Kidney epithelial cell (primary cell): ENCODE results near the gene CMBL. TPM values are rescaled to one million over a fixed set of nuclear protein-coding genes. Genes with fewer than 3 reads are reported as not detected.

Experiments used
- DNase-seq: peaks from one replicate; pipeline ENCODE4 v3.0.0-alpha.2; 2010; ENCODE audit warnings: low read depth
- H3K27me3 ChIP-seq: 2 replicates; pipeline ENCODE4 v1.6.0; 2011; ENCODE audit warnings: low read length; ENCODE audit not compliant: control insufficient read depth, insufficient read depth
- H3K36me3 ChIP-seq: 2 replicates; pipeline ENCODE4 v1.5.1; 2011; ENCODE audit warnings: low read length; ENCODE audit not compliant: control insufficient read depth, insufficient read depth
- H3K4me3 ChIP-seq: 2 replicates; pipeline ENCODE4 v1.5.1; 2011; ENCODE audit warnings: low read depth, mild to moderate bottlenecking, control low read depth, low read length
- total RNA-seq: library from RNA; depleted of rRNA; stranded (reverse); fragments of >200 nt; gene quantifications from 2 replicates; pipeline ENCODE4 v1.2.3, GENCODE V29; 2015
- TF ChIP-seq, protein P1 (sequence below): IDR thresholded peaks from 2 replicates; pipeline ENCODE4 v1.5.1; 2011; ENCODE audit warnings: mild to moderate bottlenecking, moderate library complexity, low read length, control low read depth, inconsistent platforms; ENCODE audit not compliant: insufficient read depth, poor library complexity, severe bottlenecking

CMBL gene
- total RNA-seq, 1 donor from 2014 or later = 7.8 TPM

DNA sequence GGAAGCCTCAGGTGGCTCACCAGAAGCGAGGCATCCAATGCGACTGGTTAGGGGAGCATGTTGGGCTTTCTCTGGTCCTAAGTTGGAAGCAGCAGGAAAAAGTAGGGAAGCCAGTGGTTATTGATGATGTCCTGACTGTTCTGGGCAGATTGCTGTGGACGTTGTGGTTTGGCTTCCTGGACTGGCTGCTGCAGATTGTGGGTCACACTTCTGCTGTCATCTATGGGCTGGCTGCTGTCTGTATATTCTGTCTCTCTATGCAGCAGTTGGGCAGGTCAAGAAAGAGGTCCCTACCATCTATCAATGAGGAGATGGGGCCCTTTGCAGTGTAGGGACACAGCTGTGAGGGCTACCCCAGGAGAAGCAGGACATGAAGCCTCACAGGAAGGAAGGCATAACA is 32.3 kb upstream of the CMBL start:
- Histone ChIP-seq H3K27me3 (no peaks in the 10 kb centered on the region), H3K4me3 (no peak overlapping the region), H3K36me3 (no peaks in the 10 kb centered on the region)
- TF ChIP-seq, protein P1, sequence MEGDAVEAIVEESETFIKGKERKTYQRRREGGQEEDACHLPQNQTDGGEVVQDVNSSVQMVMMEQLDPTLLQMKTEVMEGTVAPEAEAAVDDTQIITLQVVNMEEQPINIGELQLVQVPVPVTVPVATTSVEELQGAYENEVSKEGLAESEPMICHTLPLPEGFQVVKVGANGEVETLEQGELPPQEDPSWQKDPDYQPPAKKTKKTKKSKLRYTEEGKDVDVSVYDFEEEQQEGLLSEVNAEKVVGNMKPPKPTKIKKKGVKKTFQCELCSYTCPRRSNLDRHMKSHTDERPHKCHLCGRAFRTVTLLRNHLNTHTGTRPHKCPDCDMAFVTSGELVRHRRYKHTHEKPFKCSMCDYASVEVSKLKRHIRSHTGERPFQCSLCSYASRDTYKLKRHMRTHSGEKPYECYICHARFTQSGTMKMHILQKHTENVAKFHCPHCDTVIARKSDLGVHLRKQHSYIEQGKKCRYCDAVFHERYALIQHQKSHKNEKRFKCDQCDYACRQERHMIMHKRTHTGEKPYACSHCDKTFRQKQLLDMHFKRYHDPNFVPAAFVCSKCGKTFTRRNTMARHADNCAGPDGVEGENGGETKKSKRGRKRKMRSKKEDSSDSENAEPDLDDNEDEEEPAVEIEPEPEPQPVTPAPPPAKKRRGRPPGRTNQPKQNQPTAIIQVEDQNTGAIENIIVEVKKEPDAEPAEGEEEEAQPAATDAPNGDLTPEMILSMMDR = no peak
- DNase-seq = no peak

DNA sequence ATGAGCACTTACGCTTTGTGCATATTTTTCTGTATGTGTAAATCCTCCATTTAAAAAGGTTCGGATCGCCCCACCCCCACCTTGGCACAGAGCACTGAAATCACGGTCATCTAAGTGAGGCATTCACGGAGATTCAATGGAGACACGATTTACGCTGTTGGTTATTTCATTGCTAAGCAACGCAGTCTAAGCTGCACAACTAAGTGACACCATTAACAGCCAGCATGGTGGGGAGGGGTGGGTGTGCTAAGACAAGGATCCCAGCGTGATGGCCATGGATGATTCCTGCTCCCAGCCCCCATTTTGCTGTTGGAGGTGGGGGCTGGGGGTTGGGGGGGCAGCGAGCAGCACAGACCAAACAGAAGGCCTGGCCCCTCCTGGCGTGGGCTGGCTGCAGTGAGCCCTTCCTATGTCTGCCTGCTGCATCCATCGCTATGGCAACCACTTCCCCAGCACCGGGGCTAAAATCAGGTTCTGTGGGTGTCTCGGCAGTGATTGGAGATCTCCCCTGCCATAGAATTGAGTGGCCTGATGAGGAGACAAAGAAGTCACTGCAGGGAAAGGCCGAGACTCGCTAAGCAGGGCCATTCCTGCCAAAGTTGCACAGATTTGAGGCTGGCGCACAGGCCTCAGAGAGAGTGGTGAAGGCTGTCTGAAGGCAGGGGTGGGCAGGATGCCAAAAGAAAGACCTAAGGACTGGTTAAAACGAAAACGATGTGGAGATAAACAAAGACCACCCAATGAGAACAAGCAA is 31.5 kb upstream of the CMBL start:
- Histone ChIP-seq H3K4me3 (no peak overlapping the region), H3K27me3 (no peaks in the 10 kb centered on the region), H3K36me3 (no peaks in the 10 kb centered on the region)
- TF ChIP-seq, protein P1 = no peak
- DNase-seq = no peak

DNA sequence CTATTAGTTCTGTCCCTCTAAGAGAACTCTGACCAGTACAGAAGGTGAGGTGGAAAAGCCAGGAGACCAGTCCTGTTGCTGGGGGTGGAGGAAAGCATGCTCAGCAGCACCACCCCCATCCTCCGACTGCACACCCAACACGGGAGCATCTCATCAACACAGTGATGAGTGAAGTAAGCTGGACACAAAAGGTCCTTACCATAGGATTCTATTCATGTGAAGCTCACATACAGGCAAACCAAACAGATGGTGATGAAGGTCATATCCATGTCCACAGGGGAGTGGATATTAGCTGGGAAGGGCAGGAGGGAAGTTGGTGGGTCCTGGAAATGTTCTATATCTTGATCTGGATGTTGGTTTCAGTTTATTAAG is 31.0 kb upstream of the CMBL start:
- Histone ChIP-seq H3K36me3 (no peaks in the 10 kb centered on the region), H3K27me3 (no peaks in the 10 kb centered on the region), H3K4me3 (no peak overlapping the region)
- TF ChIP-seq, protein P1 = no peak
- no peak for DNase-seq

DNA sequence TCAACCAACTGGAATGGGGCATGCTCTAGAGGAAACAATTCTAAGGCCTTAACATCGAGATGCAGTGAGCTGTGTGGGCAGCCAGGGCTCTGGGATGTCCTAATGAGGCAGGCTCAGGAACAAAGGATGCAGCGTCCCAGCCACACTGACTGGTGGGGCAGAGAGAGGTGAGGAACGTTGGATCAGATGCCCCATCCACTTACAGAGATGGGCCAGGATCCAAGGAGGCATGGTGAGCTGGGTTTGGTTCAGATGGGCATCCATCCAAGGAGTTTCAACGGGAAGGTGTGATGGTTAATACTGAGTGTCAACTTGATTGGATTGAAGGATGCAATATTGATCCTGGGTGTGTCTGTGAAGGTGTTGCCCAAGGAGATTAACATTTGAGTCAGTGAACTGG is 30.3 kb upstream of the CMBL start:
- TF ChIP-seq, protein P1 = no peak
- DNase-seq = no peak

DNA sequence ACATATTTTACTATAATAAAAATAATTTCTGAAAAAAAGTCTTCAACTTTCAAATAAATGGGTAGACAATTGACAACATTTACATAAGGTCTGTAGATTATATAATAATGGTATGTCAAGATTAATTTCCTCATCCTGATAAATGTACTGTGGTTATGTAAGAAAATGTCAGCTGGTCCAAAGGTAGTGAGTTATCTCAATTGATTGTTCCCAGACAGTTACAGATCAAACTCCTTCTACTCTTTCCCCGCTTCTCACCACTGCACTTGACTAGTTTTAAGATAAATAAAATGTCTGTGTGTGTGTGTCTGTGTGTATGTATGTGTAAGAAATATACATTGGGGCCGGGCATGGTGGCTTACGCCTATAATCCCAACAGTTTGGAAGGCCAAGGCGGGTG is 29.4 kb upstream of the CMBL start:
- DNase-seq = no peak
- H3K36me3 ChIP-seq = no peaks in the 10 kb centered on the region
- H3K4me3 ChIP-seq = no peak overlapping the region
- peaks cover 6% of the 10 kb centered on the region for H3K27me3 ChIP-seq
- TF ChIP-seq, protein P1 = no peak

More for the DNA sequence above, 30.3 kb upstream of the CMBL start:
- H3K36me3 ChIP-seq = no peaks in the 10 kb centered on the region
- H3K4me3 ChIP-seq = no peak overlapping the region
- peaks cover 5% of the 10 kb centered on the region for H3K27me3 ChIP-seq
